ENCODE measurements around the gene FAT1.

FAT1 gene

DNA sequence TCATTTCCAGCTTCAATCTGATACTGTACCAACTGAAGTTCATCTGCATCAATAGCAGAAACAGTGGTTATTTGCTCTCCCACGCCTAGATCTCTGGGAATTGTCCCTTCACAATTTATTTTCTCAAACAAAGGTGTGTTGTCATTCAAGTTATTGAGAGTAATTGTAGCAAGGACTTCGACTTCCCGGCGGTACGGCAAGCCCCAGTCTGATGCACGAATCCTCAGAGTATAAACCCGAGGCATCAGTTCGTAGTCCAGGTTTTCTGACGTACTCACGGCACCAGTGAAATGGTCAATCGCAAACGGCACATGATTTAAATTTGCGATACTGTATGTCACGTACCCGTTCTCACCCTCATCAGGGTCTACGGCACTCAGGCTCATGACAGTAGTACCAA, 15.7 kb downstream of the FAT1 start:
- H3K36me3 ChIP-seq, result no peaks in the 10 kb centered on the region
- H3K4me1 ChIP-seq, result no peaks in the 10 kb centered on the region
- TF ChIP-seq, protein P1, sequence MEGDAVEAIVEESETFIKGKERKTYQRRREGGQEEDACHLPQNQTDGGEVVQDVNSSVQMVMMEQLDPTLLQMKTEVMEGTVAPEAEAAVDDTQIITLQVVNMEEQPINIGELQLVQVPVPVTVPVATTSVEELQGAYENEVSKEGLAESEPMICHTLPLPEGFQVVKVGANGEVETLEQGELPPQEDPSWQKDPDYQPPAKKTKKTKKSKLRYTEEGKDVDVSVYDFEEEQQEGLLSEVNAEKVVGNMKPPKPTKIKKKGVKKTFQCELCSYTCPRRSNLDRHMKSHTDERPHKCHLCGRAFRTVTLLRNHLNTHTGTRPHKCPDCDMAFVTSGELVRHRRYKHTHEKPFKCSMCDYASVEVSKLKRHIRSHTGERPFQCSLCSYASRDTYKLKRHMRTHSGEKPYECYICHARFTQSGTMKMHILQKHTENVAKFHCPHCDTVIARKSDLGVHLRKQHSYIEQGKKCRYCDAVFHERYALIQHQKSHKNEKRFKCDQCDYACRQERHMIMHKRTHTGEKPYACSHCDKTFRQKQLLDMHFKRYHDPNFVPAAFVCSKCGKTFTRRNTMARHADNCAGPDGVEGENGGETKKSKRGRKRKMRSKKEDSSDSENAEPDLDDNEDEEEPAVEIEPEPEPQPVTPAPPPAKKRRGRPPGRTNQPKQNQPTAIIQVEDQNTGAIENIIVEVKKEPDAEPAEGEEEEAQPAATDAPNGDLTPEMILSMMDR (IDR thresholded peaks at IDR 0.05; ENCODE audit: low read depth, low read length), result no peak
- H3K27me3 ChIP-seq, result peaks cover 4% of the 10 kb centered on the region; the same call in 1 of the 2 replicates
- no peak for DNase-seq
- no peaks in the 10 kb centered on the region for H3K9me3 ChIP-seq
- H3K4me3 ChIP-seq (ENCODE audit: low read depth, low read length), result no peak overlapping the region

DNA sequence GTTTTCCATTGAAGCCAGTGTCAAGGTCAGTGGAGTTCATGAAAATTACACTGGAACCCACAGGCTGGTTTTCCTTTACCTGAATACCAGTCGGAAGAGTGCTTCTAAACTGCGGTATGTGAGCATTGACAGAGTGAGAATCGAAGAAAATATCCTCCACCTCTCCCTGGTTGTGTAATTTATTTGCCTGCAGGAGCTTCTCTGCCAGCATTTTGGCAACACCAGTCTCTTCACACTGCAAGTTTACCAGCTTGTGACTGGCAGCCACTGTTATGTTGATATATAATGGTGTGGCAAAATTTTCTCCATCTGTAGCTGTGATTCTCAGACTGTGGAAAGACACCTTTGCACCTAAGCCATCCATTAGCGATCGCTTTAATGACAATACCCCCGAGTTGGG, 16.1 kb downstream of the FAT1 start:
- Histone ChIP-seq H3K4me3 (ENCODE audit: low read depth, low read length) (no peak overlapping the region), H3K27me3 (peaks cover 4% of the 10 kb centered on the region; the same call in 1 of the 2 replicates), H3K4me1 (no peaks in the 10 kb centered on the region), H3K36me3 (no peaks in the 10 kb centered on the region), H3K9me3 (no peaks in the 10 kb centered on the region)
- DNase-seq, result no peak
- TF ChIP-seq, protein P1 (IDR thresholded peaks at IDR 0.05; ENCODE audit: low read depth, low read length), result no peak

DNA sequence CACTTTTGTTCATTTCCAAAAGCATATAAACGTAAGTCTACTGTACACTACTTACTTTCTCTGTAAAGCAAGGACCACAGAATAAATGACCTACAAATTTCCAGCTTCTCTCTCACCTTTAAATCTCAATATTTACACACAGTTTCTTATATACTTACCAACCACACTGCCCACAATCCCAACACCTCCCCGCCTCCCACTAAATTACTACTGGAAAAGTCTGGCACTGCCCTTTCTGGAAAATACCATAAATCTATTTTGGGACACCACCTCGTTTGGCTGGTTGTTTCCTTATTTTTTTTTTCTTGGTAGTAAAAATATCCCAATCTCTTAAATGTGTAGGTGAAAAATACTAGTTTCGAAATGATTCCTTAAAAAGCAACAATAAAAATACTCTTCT, 19.6 kb downstream of the FAT1 start:
- peaks cover 4% of the 10 kb centered on the region; the same call in 1 of the 2 replicates for H3K27me3 ChIP-seq
- H3K36me3 ChIP-seq, result no peaks in the 10 kb centered on the region
- no peaks in the 10 kb centered on the region for H3K9me3 ChIP-seq
- no peak overlapping the region for H3K4me3 ChIP-seq (ENCODE audit: low read depth, low read length)
- no peak for DNase-seq
- H3K4me1 ChIP-seq, result no peaks in the 10 kb centered on the region
- TF ChIP-seq, protein P1 (IDR thresholded peaks at IDR 0.05; ENCODE audit: low read depth, low read length), result no peak

DNA sequence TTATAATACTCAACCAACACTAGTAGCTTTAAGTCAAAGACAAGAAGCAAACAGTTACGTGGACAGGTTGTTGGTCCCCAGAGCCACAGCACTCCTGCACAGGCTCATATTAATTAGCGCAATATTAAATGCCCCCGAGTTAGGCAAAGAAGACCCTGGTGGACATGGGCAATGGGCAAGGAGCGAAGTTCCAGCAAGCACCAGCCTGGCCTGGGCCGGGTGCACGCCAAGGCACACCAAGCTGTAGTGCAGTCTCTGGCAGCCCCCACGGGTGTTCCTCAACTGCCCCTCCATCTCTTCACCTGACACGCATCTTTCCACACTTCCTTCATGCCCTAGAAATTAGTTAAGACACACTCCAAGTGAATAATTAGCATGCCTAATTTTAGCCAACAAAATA, 20.1 kb downstream of the FAT1 start:
- Histone ChIP-seq H3K4me3 (ENCODE audit: low read depth, low read length) (no peak overlapping the region), H3K27me3 (0 out of 2 replicates have a peak, but pooled peaks cover 4% of the 10 kb centered on the region), H3K36me3 (no peaks in the 10 kb centered on the region), H3K9me3 (no peaks in the 10 kb centered on the region), H3K4me1 (no peaks in the 10 kb centered on the region)
- DNase-seq, result no peak
- TF ChIP-seq, protein P1 (IDR thresholded peaks at IDR 0.05; ENCODE audit: low read depth, low read length), result no peak

DNA sequence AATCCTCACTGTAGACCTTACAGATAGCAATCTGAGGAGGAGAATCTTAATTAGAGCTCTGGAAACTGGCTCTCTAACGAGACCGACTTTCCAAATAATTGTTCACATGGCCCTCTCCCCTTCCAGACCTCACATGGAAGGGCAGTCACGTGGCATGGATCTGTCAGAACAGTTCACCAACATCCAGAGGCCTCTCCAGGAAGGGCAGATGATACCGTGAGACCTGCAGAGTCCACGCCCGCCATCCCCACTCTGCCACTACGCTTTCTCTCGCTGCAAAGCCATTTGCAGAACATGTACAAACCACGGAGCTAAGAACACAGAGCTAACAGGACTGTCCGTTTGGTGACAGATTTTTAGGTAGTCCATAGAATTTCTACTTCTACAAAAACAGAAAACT, 20.7 kb downstream of the FAT1 start:
- DNase-seq, result no peak
- H3K9me3 ChIP-seq, result no peaks in the 10 kb centered on the region
- TF ChIP-seq, protein P1 (IDR thresholded peaks at IDR 0.05; ENCODE audit: low read depth, low read length), result no peak
- no peaks in the 10 kb centered on the region for H3K36me3 ChIP-seq
- no peaks in the 10 kb centered on the region for H3K4me1 ChIP-seq
- H3K4me3 ChIP-seq (ENCODE audit: low read depth, low read length), result no peak overlapping the region
- 0 out of 2 replicates have a peak, but pooled peaks cover 4% of the 10 kb centered on the region for H3K27me3 ChIP-seq

DNA sequence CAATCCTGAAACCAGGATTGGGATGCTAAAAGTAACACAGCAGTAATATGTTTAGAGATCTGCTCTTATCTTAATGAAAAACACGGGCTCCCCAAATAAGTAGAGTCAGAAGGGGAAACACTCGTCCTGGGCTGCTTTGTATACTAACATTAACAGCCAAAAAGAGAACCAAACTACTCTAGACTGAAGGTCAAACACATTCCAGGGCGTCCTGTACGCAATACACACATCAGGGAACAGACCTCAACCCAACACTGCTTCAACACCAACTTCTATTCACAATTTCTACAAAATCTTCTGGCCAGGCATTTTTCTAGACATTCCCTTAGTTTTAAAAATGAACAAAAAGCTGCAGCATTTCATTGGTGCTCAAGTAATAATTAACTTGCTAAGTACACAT, 21.4 kb downstream of the FAT1 start:
- H3K36me3 ChIP-seq, result no peaks in the 10 kb centered on the region
- no peaks in the 10 kb centered on the region for H3K4me1 ChIP-seq
- no peak overlapping the region for H3K4me3 ChIP-seq (ENCODE audit: low read depth, low read length)
- H3K9me3 ChIP-seq, result no peaks in the 10 kb centered on the region
- DNase-seq, result no peak
- H3K27me3 ChIP-seq, result 0 out of 2 replicates have a peak, but pooled peaks cover 4% of the 10 kb centered on the region
- TF ChIP-seq, protein P1 (IDR thresholded peaks at IDR 0.05; ENCODE audit: low read depth, low read length), result no peak
